ENCODE data around the gene RICTOR.
"Not testable (repeated sequence)": the region's sequence is repeated elsewhere in the genome, so short reads cannot be mapped to it uniquely, and the experiment has no call there.

Gene RICTOR

DNA sequence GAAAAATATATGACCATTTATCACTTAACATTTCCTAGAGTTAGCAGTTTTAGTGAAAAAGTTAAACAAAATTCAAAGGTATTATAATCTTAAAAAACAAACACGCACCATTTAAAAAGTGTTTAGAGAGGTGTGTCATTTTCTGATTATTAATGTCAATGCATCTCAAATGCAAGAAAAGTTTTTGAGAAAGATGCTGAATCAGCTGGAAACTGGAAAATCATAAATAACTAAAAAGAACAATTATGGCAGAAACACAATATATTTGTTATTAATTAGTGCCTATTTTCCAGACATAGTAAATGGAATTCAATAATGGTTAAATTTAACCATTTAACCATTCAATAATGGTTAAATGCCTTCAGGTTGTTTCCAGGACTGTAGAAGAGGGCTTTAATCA, 64.9 kb downstream of the RICTOR start:
- no peak for DNase-seq

DNA sequence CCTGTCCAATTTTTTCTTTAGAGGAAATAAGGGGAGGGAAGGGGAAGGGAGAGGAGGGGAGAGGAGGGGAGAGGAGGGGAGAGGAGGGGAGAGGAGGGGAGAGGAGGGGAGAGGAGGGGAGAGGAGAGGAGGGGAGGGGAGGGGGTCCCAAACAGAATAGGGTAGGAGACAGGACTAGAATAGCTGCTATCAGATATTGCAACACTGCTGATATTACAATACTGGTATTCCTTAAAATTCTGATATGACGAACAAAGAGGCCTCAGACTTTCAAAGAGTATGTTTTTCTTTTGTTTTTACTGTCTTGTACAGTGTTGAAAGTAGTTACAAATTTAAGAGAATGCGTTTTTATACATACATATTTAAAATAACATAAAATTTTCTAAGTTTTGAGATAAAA, 67.5 kb downstream of the RICTOR start:
- DNase-seq: no peak

DNA sequence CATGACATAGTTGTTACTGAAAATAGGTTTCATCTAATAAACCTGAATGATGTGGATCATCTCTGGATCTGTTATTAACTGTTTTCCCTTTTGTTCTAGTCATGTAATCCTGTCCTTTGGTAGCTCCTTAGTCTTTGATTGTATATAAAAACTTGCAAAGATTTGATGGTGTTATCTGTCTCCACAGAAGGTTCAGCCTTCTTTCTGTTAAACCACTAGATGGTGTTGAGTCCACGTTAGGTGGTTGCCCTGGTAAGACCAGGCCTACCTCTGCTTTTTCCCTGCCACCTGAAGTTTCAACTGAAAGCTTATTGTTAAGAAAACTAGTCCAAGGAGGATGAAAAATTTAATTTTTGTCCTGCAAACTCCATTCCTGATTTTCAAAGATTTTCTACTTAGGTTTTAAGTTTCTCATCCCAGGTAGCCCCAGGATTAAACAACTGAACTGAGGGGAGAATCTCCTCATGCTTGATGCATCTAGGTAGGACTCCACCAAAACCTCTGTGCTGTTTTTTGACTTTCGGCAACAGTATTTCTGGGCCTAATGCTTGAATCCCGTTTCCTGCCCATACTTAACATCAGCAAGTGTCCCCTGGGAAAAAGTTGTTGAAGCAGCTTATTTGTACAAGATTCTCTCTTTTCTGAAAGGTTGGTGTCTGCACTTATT, 68.5 kb downstream of the RICTOR start:
- no peak for DNase-seq

DNA sequence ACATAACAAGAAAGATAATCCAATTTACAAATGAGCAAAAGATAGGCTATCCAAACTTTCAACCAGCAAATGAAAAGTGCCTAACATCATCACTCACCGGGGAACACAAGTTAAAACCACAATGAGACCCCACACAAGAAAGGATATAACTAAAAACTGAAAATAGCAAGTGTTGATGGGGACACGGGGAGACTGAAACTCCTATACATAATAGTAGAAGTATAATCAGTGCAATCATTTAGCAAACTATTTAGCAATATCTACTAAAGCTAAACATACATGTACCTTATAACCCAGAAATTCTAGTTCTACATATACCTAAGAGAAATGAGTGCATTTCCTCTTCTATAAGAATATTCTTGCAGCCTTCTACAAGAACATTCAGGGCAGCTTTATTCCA, 72.5 kb downstream of the RICTOR start:
- no peak for DNase-seq

DNA sequence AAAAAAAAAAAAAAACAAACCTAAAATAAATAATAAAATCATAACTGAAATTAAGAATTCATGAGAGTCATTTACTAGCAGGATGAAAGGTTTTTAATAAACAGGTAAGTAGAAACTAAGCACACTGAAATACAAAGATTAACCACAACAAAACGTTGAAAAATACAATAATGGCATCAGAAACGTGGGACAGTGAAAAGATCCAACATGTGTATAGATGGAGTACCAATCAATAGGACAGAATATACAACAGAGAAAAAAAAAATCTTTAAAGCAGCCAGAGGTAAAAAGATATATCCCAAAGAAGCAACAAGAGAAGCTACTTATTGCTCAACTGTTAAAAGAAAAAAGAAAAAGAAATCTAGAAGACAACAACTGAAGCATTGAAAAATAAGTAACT, 75.2 kb downstream of the RICTOR start:
- no peak for DNase-seq

- no peak for DNase-seq
Observed at GRCh38 chr5:38997591-38997990, 76.6 kb downstream of the RICTOR start.

DNA sequence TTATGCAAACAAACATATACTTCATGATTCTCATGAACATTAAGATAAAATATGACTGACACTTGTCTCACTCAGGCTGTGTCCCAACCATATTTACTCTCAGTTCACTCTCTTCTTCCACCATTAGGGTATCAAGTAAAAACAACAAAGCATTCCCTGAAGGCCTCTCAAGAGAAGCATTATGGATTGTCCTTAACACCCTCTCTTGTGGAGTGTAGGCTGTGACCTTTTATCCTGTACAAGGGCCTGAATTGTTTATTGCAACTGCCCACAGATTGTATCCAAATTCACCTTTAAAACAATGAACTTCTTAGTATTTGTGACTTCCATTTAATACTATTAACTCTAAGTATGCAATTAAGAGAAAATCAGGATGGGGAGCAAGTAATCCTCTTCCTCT, 78.1 kb downstream of the RICTOR start:
- DNase-seq: no peak

DNA sequence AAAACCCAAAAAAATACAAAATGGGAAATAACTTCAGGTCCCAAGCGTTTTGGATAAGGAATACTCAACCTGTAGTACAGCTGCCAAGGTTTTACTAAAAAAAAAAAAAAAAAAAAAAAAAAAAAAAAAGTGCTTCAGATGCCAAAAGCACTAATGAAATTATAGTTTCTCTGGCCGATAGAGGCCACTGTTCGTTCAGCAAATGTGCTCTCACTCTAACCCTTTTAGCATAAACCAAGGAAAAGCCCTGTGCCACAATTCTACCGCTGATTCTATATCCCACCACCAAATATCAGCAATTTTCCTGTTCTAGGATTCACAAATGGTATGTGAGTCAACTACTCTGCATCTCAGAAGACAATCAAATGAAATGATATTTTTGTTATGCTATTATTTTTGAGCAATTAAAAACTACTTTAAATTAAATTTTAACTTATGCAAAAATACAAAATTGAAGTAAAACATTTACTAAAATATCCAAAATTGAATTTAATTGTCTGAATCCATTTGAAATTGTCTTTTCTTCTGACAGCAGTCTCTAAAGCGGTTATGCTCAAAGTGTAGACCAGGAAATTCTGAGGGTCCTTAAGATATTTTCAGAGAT, 79.8 kb downstream of the RICTOR start:
- DNase-seq: peak; percentile 92

DNA sequence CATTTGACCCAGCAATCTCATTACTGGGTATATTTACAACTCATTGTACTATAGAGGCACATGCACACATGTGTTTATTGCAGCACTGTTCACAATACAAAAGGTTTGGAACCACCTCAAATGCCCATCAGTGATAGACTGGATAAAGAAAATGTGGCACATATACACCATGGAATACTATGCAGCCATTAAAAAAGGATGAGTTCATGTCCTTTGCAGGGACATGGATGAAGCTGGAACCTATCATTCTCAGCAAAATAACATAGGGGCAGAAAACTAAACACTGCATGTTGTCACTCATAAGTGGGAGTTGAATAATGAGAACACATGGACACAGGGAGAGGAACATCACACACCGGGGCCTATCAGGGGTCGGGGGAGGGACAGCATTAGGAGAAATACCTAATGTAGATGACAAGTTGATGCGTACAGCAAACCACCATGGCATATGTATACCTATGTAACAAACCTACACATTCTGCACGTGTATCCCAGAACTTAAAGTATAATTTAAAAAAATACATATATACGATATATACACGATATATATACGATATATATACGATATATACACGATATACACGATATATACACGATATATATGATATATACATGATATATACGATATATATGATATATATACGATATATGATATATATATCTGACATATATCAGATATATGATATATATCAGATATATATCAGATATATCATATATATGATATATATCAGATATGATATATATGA, 84.1 kb downstream of the RICTOR start:
- not testable (repeated sequence) for DNase-seq

GRCh38 chr5:38985909-38986452, 88.2 kb downstream of the RICTOR start:
- DNase-seq: no peak

DNA sequence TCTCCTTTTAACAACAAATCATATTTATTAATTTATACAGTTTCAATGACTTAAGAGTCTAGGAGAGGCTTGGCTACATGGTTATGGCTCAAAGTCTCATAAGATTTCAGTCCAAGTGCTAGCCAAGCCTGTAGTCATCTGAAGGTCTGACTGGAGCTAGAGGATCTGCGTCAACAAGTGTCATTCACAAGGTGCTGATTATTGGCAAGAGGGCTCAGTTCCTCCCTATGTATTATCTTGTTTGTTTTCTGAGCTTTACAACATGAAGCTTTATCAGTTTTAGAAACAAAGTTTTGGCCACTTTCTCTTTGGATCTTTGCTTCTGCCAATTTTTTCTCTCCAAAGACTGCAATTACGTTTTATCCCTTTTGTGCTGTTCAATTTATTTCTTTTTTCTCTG, 94.7 kb downstream of the RICTOR start:
- no peak for DNase-seq

DNA sequence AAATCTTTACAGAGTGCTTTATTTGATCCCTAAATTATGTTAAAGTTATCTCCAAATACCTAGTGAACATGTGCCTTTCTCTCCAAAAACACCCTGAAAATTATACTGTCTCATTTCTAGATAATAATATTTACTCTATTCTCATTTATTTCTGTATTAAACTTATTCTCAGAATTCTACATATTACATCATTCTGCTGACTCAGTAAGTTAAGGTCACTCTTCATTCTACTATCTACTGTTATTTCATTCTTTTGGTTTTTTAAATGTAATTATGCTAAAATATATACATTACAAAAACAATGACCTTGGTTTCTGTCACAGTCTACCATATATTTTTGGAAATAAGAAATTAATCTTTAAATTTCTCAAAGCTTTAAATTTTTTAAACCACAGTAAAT, 96.2 kb downstream of the RICTOR start:
- DNase-seq: no peak

- DNase-seq: no peak
Observed at GRCh38 chr5:38968665-38969064, 105.5 kb downstream of the RICTOR start.

GRCh38 chr5:38961691-38962090, 112.5 kb downstream of the RICTOR start:
- DNase-seq: no peak

DNA sequence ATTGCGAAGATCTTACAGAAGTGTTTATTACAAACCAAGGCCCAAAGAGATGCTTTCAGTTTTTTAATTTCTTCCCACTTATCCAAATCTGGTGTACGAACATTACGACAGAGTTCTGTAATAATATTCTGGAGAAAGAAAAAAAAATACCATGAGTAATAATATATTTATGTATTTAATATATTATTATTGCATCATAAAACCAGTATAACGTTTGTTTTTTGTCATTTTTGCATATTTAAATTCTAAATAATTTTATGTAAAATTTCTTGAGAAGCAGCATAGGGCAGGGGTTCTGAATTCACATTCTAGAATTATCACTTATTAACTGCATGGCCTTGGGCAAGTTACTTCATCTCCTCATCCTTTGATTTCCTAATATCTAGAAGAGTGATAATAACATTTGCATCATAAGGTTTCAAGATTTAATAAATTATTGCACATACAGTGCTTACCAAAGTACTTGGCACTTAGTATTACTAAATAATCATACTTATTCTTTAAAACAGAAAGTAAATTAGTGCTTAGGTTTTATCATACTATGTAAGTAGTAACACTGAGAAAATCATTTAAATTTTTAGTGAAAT, 120.7 kb downstream of the RICTOR start:
- no peak for DNase-seq

DNA sequence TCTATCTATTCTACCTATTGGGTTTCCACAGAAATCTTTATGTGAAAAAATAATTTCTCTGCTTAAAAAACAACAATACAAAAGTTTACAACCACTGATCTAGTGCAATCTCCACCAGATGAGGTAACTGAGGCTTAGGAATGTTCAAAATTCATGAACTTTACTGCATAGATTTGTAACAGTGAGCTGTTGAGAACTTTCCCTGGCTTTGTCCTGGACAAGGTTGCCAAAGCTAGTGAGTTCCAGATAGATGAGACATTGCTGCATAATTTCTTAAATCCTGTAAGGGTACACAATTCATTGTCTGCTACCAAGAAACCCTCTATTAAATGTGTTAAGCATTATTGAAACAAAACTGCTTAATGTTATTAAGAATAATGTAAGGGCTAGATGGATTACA, 125.7 kb downstream of the RICTOR start:
- DNase-seq: no peak

DNA sequence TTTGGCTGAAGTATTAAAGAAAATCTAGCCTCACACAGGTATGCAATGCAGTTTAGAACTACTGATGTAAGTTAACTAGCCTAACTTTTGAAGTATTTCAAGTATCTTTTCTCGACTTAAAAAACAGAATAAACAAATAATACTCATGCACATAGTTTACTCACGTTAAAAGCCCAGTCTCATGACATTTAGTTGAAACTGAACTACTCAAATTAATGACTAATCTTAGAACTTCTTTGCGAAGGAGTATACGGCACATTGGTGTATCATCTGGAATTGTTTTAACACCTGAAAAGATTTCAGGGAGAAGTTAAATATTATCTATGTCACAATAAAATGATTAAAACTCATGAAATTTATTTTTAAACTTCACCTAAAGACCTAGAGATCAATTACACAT, 129.9 kb downstream of the RICTOR start:
- DNase-seq: no peak

DNA sequence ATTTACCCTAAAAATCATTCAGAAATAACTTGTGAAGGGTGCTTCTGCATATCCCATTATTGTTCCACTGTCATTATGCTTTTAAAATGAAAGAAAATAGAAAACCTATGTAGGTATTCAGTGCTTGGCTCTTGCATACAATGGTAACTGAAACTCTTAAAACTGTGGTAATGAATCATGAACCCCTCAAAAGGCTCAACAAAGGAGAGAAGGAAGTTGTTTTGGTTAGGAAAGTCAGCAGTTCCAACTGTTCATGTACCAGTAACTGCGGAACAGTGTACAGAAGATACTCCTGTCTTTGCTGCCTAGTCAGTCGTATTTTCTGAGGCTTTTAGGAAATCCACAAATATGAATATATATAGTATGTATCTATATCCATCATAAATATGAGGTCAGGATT, 132.3 kb downstream of the RICTOR start:
- DNase-seq: no peak

GRCh38 chr5:38940230-38940858, 133.9 kb downstream of the RICTOR start:
- no peak for DNase-seq

DNA sequence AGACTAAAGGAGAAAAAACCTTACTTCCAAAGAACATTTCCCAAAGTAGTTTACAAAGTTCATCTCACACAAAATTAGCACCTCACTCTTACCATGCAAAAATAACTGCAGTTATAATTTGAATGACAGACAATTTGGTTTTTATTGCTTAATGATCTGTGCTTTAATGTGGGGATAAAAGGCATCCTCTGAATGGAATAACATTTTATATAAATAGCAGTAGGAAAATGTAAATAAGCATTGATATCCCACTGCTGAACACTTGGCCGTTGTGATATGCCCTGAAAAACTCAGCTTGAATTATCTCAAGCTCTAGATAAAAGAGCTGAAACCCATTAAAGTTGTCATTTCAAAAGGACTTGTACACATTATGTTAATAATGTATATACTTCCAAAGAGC, 135.2 kb downstream of the RICTOR start:
- DNase-seq: no peak

- no peak for DNase-seq
Observed at GRCh38 chr5:38938424-38938823, 135.8 kb downstream of the RICTOR start.

GRCh38 chr5:38936269-38936668, 137.9 kb downstream of the RICTOR start:
- DNase-seq: no peak

DNA sequence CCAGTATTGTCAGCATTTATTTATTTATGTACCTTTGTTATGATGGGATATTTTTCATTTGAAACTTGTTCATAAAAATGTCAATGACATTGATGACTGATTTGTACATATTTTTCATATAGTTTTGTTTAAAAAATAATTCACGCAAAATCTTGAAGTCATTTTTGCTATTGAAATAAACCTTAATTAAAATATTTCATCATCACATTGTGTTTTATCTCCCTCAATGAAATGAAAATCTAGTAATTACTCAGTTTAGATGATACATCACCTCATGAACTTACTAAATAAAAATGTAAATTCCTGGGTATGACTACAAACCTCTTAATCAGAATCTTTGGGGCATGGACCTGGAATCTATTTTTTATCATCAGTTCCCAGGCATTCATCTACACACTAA, 138.8 kb downstream of the RICTOR start:
- no peak for DNase-seq
